SJSA1 (cell line): ENCODE data around the gene SIL1. TPM values are rescaled to one million over a fixed set of nuclear protein-coding genes. Genes with fewer than 3 reads are reported as not detected.
A peak's percentile ranks its signal among the peaks of the same experiment; 100 is the strongest.
"Not testable (repeated sequence)": the region's sequence is repeated elsewhere in the genome, so short reads cannot be mapped to it uniquely, and the experiment has no call there.

Experiments used
- DNase-seq, 2 experiments: peaks; one replicate each; pipeline ENCODE4 v3.0.0-alpha.2; 2015 to 2020; ENCODE audit warnings: low spot score in 2 of 2, low read depth in 1 of 2
- H3K27ac ChIP-seq: fragments of 250-450 bp; sonication (Bioruptor Pico); 2 replicates; pipeline ENCODE4 v1.5.1; 2020; ENCODE audit warnings: mild to moderate bottlenecking, moderate library complexity
- H3K27me3 ChIP-seq: fragments of 250-450 bp; sonication (Bioruptor Pico); replicated peaks from 2 replicates; pipeline ENCODE4 v1.5.1; 2020; ENCODE audit warnings: mild to moderate bottlenecking, moderate library complexity
- H3K36me3 ChIP-seq: fragments of 250-450 bp; sonication (Bioruptor Pico); 2 replicates; pipeline ENCODE4 v1.5.1; 2020; ENCODE audit warnings: mild to moderate bottlenecking
- H3K4me1 ChIP-seq: fragments of 250-450 bp; sonication (Bioruptor Pico); replicated peaks from 2 replicates; pipeline ENCODE4 v1.6.1; 2021; ENCODE audit warnings: mild to moderate bottlenecking
- H3K4me3 ChIP-seq: fragments of 250-450 bp; sonication (Bioruptor Pico); 2 replicates; pipeline ENCODE4 v1.5.1; 2020; ENCODE audit warnings: mild to moderate bottlenecking
- H3K9me3 ChIP-seq: fragments of 250-450 bp; sonication (Bioruptor Pico); replicated peaks from 2 replicates; pipeline ENCODE4 v1.5.1; 2020; ENCODE audit warnings: mild to moderate bottlenecking
- total RNA-seq: library from RNA; depleted of rRNA; stranded (reverse); fragments of >200 nt; shearing (Covaris generic); gene quantifications from 2 replicates; pipeline ENCODE4 v1.2.3, GENCODE V29; 2014

Gene SIL1
- total RNA-seq, 1 experiment from 2014 or later: 58.2 TPM

DNA sequence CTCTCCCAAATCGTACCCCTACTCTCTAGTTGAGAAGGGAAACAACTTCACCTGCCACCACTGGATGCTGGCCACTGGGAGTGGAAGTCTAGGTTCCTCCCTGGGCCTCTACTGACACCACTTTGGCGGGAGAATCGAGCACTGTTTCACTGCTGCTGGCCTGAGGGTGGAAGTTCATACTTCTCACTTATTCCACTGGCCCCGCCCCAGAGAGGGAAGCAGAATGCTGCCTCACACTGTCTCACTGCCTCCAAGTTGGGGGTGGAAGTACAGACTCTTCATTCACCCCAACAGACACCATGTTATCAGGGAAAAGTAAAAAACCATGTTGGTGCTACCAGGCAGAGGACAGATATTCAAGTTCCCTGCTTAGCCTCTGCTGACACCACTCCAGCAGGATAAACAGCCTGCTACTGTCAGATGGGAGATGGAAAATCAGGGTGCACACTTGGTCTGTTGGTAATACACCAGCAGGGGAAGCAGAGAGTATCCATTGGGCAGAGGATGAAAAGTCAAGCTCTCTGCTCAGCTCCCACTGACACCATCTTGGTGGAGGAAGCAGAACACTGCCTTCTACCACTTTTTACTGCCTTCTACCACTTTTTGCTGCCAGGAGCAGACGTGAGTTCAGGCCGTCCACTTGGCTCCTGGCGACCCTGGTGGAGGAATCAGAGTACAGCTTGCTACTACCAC is 159.4 kb downstream of the SIL1 start:
- Histone ChIP-seq H3K9me3 (no peaks in the 10 kb centered on the region), H3K4me3 (no peak overlapping the region), H3K27me3 (no peaks in the 10 kb centered on the region), H3K4me1 (no peaks in the 10 kb centered on the region), H3K27ac (no peak overlapping the region), H3K36me3 (no peaks in the 10 kb centered on the region)
- peak in 1 of 2 experiments; percentile 30 for DNase-seq

DNA sequence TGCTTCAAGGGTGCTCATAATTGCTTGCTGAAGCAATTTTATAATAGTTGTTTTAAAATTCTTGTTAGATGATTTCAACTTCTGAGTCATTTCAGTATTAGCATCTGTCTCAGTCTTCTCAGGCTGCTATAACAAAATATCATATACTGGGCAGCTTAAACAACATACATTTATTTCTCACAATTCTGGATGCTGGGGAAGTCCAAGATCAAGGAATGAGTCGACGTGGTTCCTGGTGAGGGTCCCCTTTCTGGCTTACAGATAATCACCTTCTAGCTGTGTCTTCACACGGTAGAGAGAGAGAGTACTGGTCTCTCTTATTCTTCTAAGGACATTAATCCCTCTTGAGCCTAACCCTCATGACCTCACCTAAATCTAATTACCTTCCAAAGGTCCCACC is 160.4 kb downstream of the SIL1 start:
- Histone ChIP-seq H3K36me3 (no peaks in the 10 kb centered on the region), H3K4me1 (no peaks in the 10 kb centered on the region), H3K4me3 (no peak overlapping the region), H3K27me3 (no peaks in the 10 kb centered on the region), H3K27ac (no peak overlapping the region), H3K9me3 (no peaks in the 10 kb centered on the region)
- peak in 1 of 2 experiments; percentile 25 for DNase-seq

- H3K4me3 ChIP-seq, H3K36me3 ChIP-seq, H3K9me3 ChIP-seq, H3K27ac ChIP-seq, H3K27me3 ChIP-seq, H3K4me1 ChIP-seq: not testable (repeated sequence)
- DNase-seq: peak in 1 of 2 experiments; percentile 1
Observed at GRCh38 chr5:139036332-139036731, 161.8 kb downstream of the SIL1 start.

DNA sequence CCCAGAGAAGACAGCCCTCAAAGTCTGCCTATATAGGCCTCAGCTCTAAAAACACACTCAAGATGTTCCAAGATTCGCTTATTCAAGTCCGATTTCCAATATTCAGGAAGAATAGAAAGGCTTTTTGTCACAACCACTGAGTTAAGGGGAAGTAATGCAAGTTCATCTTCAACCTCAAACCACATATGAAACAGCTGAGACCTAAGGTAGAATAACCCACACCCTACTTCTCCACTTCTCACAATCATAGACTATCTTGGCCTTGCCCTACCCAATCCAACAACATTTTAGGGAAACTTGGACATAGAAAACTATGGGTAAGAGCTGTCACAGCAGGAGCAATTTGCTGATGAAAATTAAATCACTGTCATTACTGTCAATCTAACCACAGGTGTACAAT is 171.0 kb downstream of the SIL1 start:
- Histone ChIP-seq H3K36me3 (no peaks in the 10 kb centered on the region), H3K9me3 (no peaks in the 10 kb centered on the region), H3K27me3 (no peaks in the 10 kb centered on the region), H3K4me3 (no peak overlapping the region), H3K27ac (peak overlapping the region; percentile 22; the same call in 1 of the 2 replicates), H3K4me1 (peaks cover 12% of the 10 kb centered on the region)
- DNase-seq: peak in 1 of 2 experiments; percentile 3

DNA sequence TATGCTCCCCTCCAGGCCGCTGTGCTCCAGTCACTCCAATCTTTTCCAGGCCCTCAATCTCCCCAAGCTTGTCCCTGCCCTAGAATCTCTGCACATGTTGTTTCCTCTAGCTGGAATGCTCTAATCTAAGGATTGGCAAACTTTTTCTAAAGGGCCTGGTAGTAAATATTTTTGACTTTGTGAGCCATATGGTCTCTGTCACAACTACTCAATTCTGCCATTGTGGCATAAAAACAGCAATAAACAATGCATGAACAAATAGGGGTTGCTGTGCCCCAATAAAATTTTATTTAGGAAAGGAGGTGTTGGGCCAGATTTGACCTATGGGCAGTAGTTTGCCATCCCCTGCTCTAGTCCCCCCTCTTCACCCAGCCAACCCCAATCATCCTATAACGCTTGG is 172.5 kb downstream of the SIL1 start:
- Histone ChIP-seq H3K27ac (no peak overlapping the region), H3K4me1 (peaks cover 12% of the 10 kb centered on the region), H3K4me3 (no peak overlapping the region), H3K36me3 (no peaks in the 10 kb centered on the region), H3K9me3 (no peaks in the 10 kb centered on the region), H3K27me3 (no peaks in the 10 kb centered on the region)
- peak in 1 of 2 experiments; percentile 30 for DNase-seq

DNA sequence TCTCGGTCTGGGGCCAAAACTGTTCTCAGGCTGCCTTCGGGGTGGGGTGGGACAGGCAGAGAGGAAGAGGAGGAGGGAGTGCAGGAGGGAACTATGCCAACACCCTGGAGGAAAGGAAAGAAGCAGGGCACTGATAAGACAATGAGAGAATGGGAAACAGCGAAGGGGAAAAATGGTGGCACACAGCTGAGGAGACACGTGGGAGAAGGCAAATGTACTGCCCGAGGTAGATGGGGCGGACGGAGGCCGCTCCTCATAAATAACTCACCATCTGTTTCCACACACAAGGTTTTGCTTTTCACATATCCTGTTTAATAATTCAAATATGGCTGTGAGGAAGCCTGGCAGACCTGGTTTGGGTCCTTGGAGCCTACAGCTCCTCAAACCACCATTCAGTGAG is 174.9 kb downstream of the SIL1 start:
- H3K9me3 ChIP-seq: no peaks in the 10 kb centered on the region
- no peak overlapping the region for H3K4me3 ChIP-seq
- DNase-seq: peak in 1 of 2 experiments; percentile 33
- H3K27ac ChIP-seq: no peak overlapping the region
- H3K4me1 ChIP-seq: peaks cover 11% of the 10 kb centered on the region
- no peaks in the 10 kb centered on the region for H3K27me3 ChIP-seq
- no peaks in the 10 kb centered on the region for H3K36me3 ChIP-seq

DNA sequence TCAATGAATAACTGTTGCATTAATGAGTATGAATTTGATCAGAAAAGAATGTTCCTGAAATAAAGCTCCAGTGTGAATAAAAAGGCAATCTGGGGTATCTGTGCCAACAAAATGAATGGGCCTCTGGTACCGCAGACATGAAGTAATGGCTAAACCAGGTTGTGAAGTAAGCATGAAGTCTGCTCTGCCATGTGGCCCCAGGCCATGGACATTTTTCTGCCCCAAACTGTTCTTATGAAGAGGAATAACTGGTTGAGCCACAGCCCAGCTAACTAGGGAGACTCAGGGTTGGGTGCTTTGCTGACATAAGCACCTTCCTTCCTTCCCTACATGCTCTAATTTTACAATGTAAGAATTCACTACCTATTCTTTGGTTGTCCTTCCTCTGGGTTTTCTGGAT is 175.6 kb downstream of the SIL1 start:
- Histone ChIP-seq H3K4me1 (peaks cover 4% of the 10 kb centered on the region), H3K9me3 (no peaks in the 10 kb centered on the region), H3K27me3 (no peaks in the 10 kb centered on the region), H3K27ac (no peak overlapping the region), H3K4me3 (no peak overlapping the region), H3K36me3 (no peaks in the 10 kb centered on the region)
- peak in 1 of 2 experiments; percentile 26 for DNase-seq

DNA sequence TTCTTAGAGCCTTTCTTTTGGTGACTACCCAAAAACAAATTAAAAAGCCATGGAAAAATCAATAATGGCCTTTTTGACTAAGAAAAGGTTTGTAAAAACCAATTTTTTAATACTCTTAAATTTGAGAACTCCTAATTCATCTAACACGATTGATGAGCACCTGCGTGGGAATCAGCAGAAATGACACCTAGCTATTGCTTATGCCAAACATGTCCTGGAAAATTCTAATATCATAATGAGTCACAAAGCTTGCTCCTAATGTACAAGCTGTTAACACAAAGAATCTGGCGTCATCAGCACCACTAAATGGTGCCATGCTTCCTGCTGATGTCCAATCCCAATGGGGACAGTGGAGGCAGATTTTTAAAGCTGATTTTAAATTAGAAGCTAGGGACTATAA is 176.8 kb downstream of the SIL1 start:
- peak in 1 of 2 experiments; percentile 16 for DNase-seq
- H3K27ac ChIP-seq: no peak overlapping the region
- no peaks in the 10 kb centered on the region for H3K36me3 ChIP-seq
- no peaks in the 10 kb centered on the region for H3K4me1 ChIP-seq
- no peak overlapping the region for H3K4me3 ChIP-seq
- H3K9me3 ChIP-seq: no peaks in the 10 kb centered on the region
- H3K27me3 ChIP-seq: no peaks in the 10 kb centered on the region

DNA sequence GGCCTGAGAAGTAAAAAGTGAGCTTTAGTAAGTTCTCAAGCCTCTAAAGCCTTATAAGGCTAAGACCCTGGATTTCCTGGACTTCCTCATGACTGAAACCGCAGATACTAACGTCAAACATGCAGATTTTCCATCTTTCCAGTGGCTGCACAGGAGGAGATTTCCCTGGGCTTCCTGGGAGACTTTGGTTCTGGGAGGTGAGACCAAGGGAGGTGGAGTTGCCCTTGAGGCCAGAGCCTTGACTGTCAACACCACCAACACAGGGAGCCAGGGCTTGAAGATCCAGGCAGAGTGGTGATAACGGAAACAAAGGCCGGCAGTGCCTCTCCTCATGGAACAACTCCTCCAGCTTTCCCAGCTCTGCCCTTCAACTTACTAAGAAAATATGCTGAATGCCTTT is 178.3 kb downstream of the SIL1 start:
- DNase-seq: peak in 1 of 2 experiments; percentile 31
- H3K4me1 ChIP-seq: no peaks in the 10 kb centered on the region

DNA sequence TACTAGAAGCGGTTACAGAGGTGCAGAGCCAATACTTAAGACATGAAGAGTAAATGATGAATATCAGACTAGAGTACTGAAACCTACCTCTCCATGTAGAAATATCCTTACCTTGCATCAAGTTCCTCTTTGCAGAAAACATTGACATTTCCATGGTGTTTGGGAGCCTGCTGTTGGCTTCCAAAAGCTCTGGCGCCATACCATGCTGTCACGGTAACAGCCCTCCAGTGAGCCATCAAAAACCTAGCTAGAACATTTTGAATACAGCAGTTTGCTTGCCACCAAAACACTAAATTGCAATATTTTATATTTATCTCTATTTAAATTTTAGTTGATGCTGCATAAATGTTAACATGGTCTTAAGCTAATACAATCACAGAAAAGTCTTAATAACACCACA is 179.0 kb downstream of the SIL1 start:
- H3K27ac ChIP-seq: no peak overlapping the region
- no peak for DNase-seq
- H3K27me3 ChIP-seq: no peaks in the 10 kb centered on the region
- H3K36me3 ChIP-seq: no peaks in the 10 kb centered on the region
- no peaks in the 10 kb centered on the region for H3K4me1 ChIP-seq
- H3K4me3 ChIP-seq: no peak overlapping the region
- no peaks in the 10 kb centered on the region for H3K9me3 ChIP-seq

More for the DNA sequence above, 178.3 kb downstream of the SIL1 start:
- Histone ChIP-seq H3K9me3 (no peaks in the 10 kb centered on the region), H3K4me3 (no peak overlapping the region), H3K36me3 (no peaks in the 10 kb centered on the region), H3K27ac (no peak overlapping the region), H3K27me3 (no peaks in the 10 kb centered on the region)

DNA sequence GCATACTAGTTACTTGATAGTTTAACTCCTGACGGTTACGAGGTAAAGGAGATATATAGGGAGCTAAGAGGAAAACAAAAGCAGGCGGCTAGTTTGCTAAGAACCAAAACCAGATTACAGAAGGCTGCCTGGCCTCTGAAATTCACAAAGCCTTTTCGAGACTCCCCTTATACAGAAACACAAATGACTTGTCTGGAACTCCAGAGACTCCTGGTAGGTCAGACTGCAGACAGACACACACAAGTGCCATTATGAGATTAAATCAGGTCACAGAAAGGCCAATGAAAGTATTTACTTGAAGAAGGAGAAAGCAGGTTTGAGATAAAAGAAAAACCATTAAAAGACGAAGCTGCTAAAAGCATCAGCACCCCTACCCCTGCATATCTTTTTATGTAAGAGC is 180.5 kb downstream of the SIL1 start:
- no peak for DNase-seq
- H3K27me3 ChIP-seq: no peaks in the 10 kb centered on the region
- no peak overlapping the region for H3K27ac ChIP-seq

DNA sequence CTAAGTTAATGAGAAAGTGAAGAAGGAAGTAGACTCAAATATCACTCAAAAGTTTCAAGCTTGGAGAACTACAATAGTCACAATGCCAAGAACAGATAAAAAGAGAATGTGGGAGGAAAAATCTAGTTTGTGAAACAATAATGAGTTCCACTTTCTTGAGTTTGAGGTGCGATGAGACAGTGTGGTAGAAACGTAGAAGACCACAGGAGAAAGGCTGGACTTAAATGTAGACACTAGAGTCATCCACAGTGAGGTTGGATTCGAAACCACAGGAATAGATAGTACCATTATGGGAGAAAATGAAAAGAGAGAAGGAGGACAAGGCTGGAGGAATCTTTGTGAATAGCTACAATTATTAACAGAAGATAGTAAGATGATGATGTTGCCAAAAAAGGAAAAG is 182.0 kb downstream of the SIL1 start:
- Histone ChIP-seq H3K4me1 (no peaks in the 10 kb centered on the region), H3K9me3 (peaks cover 4% of the 10 kb centered on the region; the same call in 1 of the 2 replicates), H3K27ac (no peak overlapping the region), H3K36me3 (no peaks in the 10 kb centered on the region), H3K27me3 (no peaks in the 10 kb centered on the region), H3K4me3 (no peak overlapping the region)
- DNase-seq: no peak

More for the DNA sequence above, 180.5 kb downstream of the SIL1 start:
- Histone ChIP-seq H3K9me3 (no peaks in the 10 kb centered on the region), H3K4me3 (no peak overlapping the region), H3K36me3 (no peaks in the 10 kb centered on the region), H3K4me1 (no peaks in the 10 kb centered on the region)

DNA sequence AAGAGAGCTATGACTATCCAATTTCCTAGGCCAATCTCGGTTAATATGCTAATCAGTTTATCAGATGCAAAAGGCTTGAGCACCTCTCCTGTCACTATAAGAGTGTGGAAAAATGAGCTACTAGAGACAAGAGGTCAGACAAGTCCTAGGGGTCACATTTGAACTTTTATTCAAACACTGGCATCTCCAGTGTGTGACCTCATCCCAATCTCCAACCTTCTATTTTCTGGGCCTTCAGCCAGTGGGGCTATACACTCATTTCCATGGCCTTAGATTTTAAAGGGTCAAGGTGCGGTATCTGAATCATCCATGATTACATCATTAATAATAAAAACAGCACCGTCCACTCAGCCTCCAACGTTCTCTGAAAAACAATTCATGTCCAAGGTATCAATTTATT is 183.4 kb downstream of the SIL1 start:
- Histone ChIP-seq H3K4me1 (no peaks in the 10 kb centered on the region), H3K27me3 (no peaks in the 10 kb centered on the region), H3K36me3 (no peaks in the 10 kb centered on the region), H3K27ac (no peak overlapping the region), H3K4me3 (no peak overlapping the region), H3K9me3 (peaks cover 4% of the 10 kb centered on the region; the same call in 1 of the 2 replicates)
- DNase-seq: no peak

DNA sequence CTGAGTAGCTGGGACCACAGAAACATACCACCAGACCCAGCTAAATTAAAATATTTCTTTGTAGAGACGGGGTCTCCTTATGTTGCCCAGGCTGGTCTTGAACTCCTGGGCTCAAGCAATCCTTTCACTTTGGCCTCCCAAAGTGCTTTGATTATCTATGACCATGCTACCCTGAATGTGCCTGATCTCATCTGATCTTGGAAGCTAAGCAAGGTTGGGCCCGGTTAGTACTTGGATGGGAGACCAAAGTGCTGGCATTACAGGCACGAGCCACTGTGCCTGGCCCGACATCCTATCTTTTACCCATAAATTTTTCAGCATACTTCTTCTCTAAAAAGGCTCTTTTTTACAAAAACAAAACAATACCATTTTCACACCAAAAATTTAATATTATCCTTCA is 186.0 kb downstream of the SIL1 start:
- Histone ChIP-seq H3K36me3 (no peaks in the 10 kb centered on the region), H3K27me3 (no peaks in the 10 kb centered on the region), H3K9me3 (peaks cover 4% of the 10 kb centered on the region; the same call in 1 of the 2 replicates), H3K4me3 (no peak overlapping the region), H3K4me1 (no peaks in the 10 kb centered on the region), H3K27ac (no peak overlapping the region)
- no peak for DNase-seq

DNA sequence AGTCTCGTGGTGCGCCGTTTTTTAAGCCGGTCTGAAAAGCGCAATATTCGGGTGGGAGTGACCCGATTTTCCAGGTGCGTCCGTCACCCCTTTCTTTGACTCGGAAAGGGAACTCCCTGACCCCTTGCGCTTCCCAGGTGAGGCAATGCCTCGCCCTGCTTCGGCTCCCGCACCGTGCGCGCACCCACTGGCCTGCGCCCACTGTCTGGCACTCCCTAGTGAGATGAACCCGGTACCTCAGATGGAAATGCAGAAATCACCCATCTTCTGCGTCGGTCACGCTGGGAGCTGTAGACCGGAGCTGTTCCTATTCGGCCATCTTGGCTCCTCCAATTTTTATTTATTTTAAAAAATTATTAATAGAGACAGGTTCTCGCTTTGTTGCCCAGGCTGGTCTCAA is 187.0 kb downstream of the SIL1 start:
- H3K27ac ChIP-seq, H3K27me3 ChIP-seq, H3K4me1 ChIP-seq, DNase-seq, H3K4me3 ChIP-seq, H3K9me3 ChIP-seq, H3K36me3 ChIP-seq: not testable (repeated sequence)
